ENCODE results near the gene ADGRB3.

The ADGRB3 gene

DNA sequence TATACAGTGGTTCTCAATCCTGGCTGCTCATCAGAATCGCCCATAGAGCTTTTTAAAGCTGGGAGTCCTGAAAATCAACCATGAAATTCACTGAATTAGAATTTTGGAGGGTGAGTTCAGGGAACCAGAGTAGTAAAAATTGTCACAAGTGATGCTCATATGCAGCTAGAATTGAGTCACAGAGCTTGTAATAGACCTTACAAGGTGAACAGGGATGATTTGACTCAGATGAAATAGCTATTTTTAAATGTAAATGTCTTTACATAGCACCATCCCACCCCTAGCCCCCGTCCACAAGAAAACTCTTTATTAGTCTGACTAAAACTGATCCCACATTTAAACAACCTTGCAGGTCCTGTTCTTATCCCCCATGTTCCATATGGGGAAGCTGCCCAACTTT lies 630.0 kb downstream of the ADGRB3 start:
- no peak for DNase-seq (ENCODE audit: extremely low read depth, insufficient read length)
- TF ChIP-seq, protein P1, sequence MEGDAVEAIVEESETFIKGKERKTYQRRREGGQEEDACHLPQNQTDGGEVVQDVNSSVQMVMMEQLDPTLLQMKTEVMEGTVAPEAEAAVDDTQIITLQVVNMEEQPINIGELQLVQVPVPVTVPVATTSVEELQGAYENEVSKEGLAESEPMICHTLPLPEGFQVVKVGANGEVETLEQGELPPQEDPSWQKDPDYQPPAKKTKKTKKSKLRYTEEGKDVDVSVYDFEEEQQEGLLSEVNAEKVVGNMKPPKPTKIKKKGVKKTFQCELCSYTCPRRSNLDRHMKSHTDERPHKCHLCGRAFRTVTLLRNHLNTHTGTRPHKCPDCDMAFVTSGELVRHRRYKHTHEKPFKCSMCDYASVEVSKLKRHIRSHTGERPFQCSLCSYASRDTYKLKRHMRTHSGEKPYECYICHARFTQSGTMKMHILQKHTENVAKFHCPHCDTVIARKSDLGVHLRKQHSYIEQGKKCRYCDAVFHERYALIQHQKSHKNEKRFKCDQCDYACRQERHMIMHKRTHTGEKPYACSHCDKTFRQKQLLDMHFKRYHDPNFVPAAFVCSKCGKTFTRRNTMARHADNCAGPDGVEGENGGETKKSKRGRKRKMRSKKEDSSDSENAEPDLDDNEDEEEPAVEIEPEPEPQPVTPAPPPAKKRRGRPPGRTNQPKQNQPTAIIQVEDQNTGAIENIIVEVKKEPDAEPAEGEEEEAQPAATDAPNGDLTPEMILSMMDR (IDR thresholded peaks at IDR 0.05; ENCODE audit: insufficient read depth, low read length, poor library complexity, severe bottlenecking), result no peak
- Histone ChIP-seq H3K36me3 (ENCODE audit: control insufficient read depth, insufficient read depth, low read length) (no peaks in the 10 kb centered on the region), H3K4me3 (replicated peaks; ENCODE audit: low read depth, low read length) (no peak overlapping the region), H3K27me3 (replicated peaks; ENCODE audit: control insufficient read depth, insufficient read depth, low read length) (no peaks in the 10 kb centered on the region)

DNA sequence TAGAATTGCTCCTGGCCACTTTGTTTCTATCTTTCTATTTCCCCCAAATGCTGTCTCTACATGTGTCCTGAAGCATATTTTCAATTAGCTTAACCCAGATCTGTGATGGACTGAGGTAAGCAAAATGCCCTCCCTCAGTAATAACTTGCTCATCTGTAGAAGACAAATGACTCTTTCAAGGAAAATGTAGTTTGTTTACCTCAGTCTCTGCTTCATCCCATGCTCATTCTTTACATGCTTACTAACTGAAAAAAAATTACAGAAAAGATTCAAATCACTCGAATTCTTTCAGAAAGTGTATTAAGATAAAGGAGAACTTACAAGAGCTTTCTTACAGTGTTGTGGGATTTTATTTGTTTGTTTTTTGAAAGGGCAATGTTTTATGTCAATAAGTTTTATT lies 630.6 kb downstream of the ADGRB3 start:
- DNase-seq (ENCODE audit: extremely low read depth, insufficient read length), result no peak
- no peak overlapping the region for H3K4me3 ChIP-seq (replicated peaks; ENCODE audit: low read depth, low read length)
- H3K36me3 ChIP-seq (ENCODE audit: control insufficient read depth, insufficient read depth, low read length), result no peaks in the 10 kb centered on the region
- TF ChIP-seq, protein P1 (IDR thresholded peaks at IDR 0.05; ENCODE audit: insufficient read depth, low read length, poor library complexity, severe bottlenecking), result no peak
- no peaks in the 10 kb centered on the region for H3K27me3 ChIP-seq (replicated peaks; ENCODE audit: control insufficient read depth, insufficient read depth, low read length)

DNA sequence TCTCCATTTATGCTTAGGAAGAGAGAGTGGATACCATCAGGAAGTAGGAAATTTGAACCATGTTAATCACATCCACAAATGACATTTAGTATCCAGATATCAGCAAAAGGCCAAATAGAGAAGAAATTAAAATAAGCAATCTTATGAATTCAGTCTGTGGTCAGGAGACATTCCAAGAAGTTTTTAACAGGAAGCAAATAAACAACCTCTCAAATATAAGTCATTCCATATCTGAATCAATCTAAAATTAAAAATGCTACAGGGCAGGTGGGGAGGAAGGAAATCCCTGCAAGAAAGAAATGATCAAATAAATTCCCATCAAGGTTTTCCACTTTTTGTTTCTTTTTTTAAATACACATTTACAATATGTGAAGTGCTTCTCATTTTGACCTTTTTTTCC lies 641.1 kb downstream of the ADGRB3 start:
- Histone ChIP-seq H3K4me3 (replicated peaks; ENCODE audit: low read depth, low read length) (no peak overlapping the region), H3K36me3 (ENCODE audit: control insufficient read depth, insufficient read depth, low read length) (no peaks in the 10 kb centered on the region), H3K27me3 (replicated peaks; ENCODE audit: control insufficient read depth, insufficient read depth, low read length) (no peaks in the 10 kb centered on the region)
- TF ChIP-seq, protein P1 (IDR thresholded peaks at IDR 0.05; ENCODE audit: insufficient read depth, low read length, poor library complexity, severe bottlenecking), result no peak
- DNase-seq (ENCODE audit: extremely low read depth, insufficient read length), result no peak

DNA sequence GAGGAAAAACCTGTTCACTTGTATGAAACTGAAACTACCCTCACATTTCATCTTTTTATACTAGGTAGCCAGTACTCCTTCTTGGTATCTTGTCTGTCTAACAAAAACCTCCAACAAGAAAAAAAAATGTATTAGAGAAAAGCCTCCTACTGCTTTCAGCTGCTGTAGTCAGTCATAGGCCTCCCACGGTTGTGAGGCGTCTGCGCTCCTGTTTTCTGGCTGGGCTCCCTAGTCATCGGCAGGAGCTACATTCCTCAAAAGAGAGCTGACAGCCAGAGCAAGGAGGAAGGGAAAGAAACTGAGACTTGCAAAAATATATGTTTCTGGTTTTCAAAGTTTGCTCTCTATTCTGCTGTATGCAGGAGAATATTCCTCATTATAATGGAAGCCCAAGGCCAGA lies 644.7 kb downstream of the ADGRB3 start:
- no peak overlapping the region for H3K4me3 ChIP-seq (replicated peaks; ENCODE audit: low read depth, low read length)
- no peak for DNase-seq (ENCODE audit: extremely low read depth, insufficient read length)
- TF ChIP-seq, protein P1 (IDR thresholded peaks at IDR 0.05; ENCODE audit: insufficient read depth, low read length, poor library complexity, severe bottlenecking), result no peak
- H3K36me3 ChIP-seq (ENCODE audit: control insufficient read depth, insufficient read depth, low read length), result no peaks in the 10 kb centered on the region
- H3K27me3 ChIP-seq (replicated peaks; ENCODE audit: control insufficient read depth, insufficient read depth, low read length), result no peaks in the 10 kb centered on the region

DNA sequence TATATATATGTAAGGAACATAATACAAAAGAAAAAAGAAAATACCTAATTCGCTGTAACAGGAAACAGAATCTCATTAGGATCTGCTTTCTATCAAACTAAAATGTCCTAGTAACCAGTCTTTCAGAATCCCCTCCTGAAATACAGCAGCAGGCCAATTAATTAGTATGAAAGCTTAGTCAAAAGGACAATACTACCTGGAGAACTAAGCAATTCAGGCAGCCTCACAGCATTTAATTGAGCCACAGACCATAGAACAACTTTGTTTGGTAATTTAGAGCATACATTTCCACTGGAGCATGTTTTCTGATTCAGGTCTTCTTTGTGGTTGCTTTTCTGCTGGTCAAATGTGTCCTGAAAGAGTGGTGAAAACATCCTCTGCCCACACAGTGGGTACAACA lies 645.8 kb downstream of the ADGRB3 start:
- Histone ChIP-seq H3K27me3 (replicated peaks; ENCODE audit: control insufficient read depth, insufficient read depth, low read length) (no peaks in the 10 kb centered on the region), H3K4me3 (replicated peaks; ENCODE audit: low read depth, low read length) (no peak overlapping the region), H3K36me3 (ENCODE audit: control insufficient read depth, insufficient read depth, low read length) (no peaks in the 10 kb centered on the region)
- DNase-seq (ENCODE audit: extremely low read depth, insufficient read length), result no peak
- TF ChIP-seq, protein P1 (IDR thresholded peaks at IDR 0.05; ENCODE audit: insufficient read depth, low read length, poor library complexity, severe bottlenecking), result no peak

DNA sequence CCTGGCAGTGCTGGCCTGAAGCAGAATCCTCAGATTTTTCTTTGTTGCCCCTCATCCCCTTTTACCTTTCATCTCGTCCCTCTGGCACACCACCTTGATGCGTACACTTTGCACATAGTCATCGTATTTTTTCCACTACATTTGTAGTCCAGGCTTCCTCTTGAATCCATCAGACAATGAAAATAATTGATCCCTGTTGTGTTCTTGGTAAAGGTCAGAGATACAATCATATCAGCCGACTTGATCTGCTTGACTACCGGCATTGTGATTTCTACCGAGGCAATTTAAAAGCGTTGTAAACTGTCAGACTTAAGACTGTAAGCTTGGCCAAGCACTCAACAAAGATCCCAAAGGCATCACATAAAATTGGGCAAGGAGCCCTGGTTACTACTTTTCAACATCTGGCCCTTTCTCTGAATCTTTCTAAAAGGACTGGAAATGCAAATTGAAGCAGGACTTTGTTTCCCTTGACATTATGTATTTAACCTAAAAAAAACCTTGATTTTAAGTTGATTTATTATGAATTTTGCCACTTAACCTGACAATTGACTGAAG lies 649.2 kb downstream of the ADGRB3 start:
- H3K27me3 ChIP-seq (replicated peaks; ENCODE audit: control insufficient read depth, insufficient read depth, low read length), result no peaks in the 10 kb centered on the region
- no peaks in the 10 kb centered on the region for H3K36me3 ChIP-seq (ENCODE audit: control insufficient read depth, insufficient read depth, low read length)
- no peak for DNase-seq (ENCODE audit: extremely low read depth, insufficient read length)
- H3K4me3 ChIP-seq (replicated peaks; ENCODE audit: low read depth, low read length), result no peak overlapping the region
- TF ChIP-seq, protein P1 (IDR thresholded peaks at IDR 0.05; ENCODE audit: insufficient read depth, low read length, poor library complexity, severe bottlenecking), result no peak

Data from GM06990 (cell line).